SK-N-SH (cell line): ENCODE results near the gene MOBP. TPM values are rescaled to one million over a fixed set of nuclear protein-coding genes. Genes with fewer than 3 reads are reported as not detected.

Experiments
- CTCF ChIA-PET: fragments of 300-600, 350-600 bp; formaldehyde crosslinking; extraction: SDS; loops from one replicate; lab custom pipeline; 2021; lab: Yijun Ruan, JAX
- POLR2A ChIA-PET: fragments of 350-600 bp; sonication (Branson Sonifier 250); formaldehyde crosslinking; extraction: SDS; loops from one replicate; lab custom pipeline; 2020; ENCODE audit warnings: antibody characterized with exemption, inconsistent platforms; lab: Yijun Ruan, JAX
- DNase-seq: peaks from one replicate; pipeline ENCODE4 v3.0.0; 2012
- H2AFZ ChIP-seq: fragments of 200-600 bp; sonication (generic); 2 replicates; pipeline ENCODE4 v1.8.1; 2016; ENCODE audit warnings: antibody characterized with exemption, mild to moderate bottlenecking, low read depth
- H3F3A ChIP-seq: fragments of 200-600 bp; sonication (generic); replicated peaks from 2 replicates; pipeline ENCODE3; 2016; ENCODE audit warnings: antibody characterized with exemption, mild to moderate bottlenecking; ENCODE audit not compliant: insufficient read depth
- H3K27ac ChIP-seq, 2 experiments: fragments of 200-500 bp in 1 of 2; fragments of 200-600 bp in 1 of 2; sonication (Bioruptor generic) in 1 of 2; sonication (generic), shearing (Covaris generic) in 1 of 2; 2 replicates each; pipeline versions ENCODE4 v1.5.1 to v1.6.1; 2014 to 2016; ENCODE audit warnings: low read depth in 2 of 2, inconsistent platforms in 1 of 2, low read length in 1 of 2, mild to moderate bottlenecking in 1 of 2, mixed read lengths in 1 of 2
- H3K27me3 ChIP-seq: fragments of 200-600 bp; sonication (generic), shearing (Covaris generic); 2 replicates; pipeline ENCODE4 v1.6.1; 2016; ENCODE audit warnings: mixed run types; ENCODE audit not compliant: insufficient read depth
- H3K36me3 ChIP-seq, 2 experiments: fragments of 200-500 bp in 1 of 2; fragments of 200-600 bp in 1 of 2; sonication (Bioruptor generic) in 1 of 2; sonication (generic) in 1 of 2; replicated peaks in 1 of 2; 2 replicates each; pipeline versions ENCODE3 to v1.5.1; 2014 to 2016; ENCODE audit warnings: low read length in 1 of 2, mild to moderate bottlenecking in 1 of 2; ENCODE audit not compliant: insufficient read depth in 2 of 2, control insufficient read depth in 1 of 2
- H3K4me1 ChIP-seq, 2 experiments: fragments of 200-500 bp in 1 of 2; fragments of 200-600 bp in 1 of 2; sonication (Bioruptor generic) in 1 of 2; sonication (generic), shearing (Covaris generic) in 1 of 2; 2 replicates each; pipeline versions ENCODE4 v1.5.1 to v1.6.1; 2014 to 2016; ENCODE audit warnings: low read depth in 1 of 2, low read length in 1 of 2, mixed run types in 1 of 2; ENCODE audit not compliant: insufficient read depth in 2 of 2, control insufficient read depth in 1 of 2
- H3K4me2 ChIP-seq: fragments of 200-600 bp; sonication (generic), shearing (Covaris generic); 2 replicates; pipeline ENCODE4 v1.6.1; 2017; ENCODE audit warnings: mixed run types
- H3K4me3 ChIP-seq, 2 experiments: fragments of 200-500 bp in 1 of 2; fragments of 200-600 bp in 1 of 2; sonication (Bioruptor generic) in 1 of 2; sonication (generic), shearing (Covaris generic) in 1 of 2; 2 replicates each; pipeline versions ENCODE4 v1.5.1 to v1.8.1; 2014 to 2016; ENCODE audit warnings: low read depth in 2 of 2, inconsistent platforms in 1 of 2, low read length in 1 of 2, mild to moderate bottlenecking in 1 of 2, mixed read lengths in 1 of 2, moderate library complexity in 1 of 2
- H3K79me2 ChIP-seq: fragments of 200-600 bp; sonication (generic); 2 replicates; pipeline ENCODE4 v1.8.1; 2017; ENCODE audit warnings: mild to moderate bottlenecking; ENCODE audit not compliant: insufficient read depth
- H3K9ac ChIP-seq: fragments of 200-600 bp; sonication (generic); 2 replicates; pipeline ENCODE4 v1.6.1; 2017; ENCODE audit warnings: mixed run types
- H3K9me2 ChIP-seq: fragments of 200-600 bp; sonication (generic); 2 replicates; pipeline ENCODE4 v1.6.1; 2017; ENCODE audit warnings: mixed run types
- H3K9me3 ChIP-seq: fragments of 200-600 bp; sonication (generic); 2 replicates; pipeline ENCODE4 v1.6.1; 2017; ENCODE audit warnings: mixed run types, mild to moderate bottlenecking, moderate library complexity
- H4K20me1 ChIP-seq: fragments of 200-600 bp; sonication (generic); 2 replicates; pipeline ENCODE4 v1.6.1; 2017; ENCODE audit warnings: mild to moderate bottlenecking, mixed run types; ENCODE audit not compliant: insufficient read depth
- CTCF ChIP-seq: fragments of 200-600 bp; sonication (generic); IDR thresholded peaks from 2 replicates; pipeline ENCODE4 v1.6.1; 2017; ENCODE audit warnings: antibody characterized with exemption, mild to moderate bottlenecking, moderate library complexity
- FOSL2 ChIP-seq: IDR thresholded peaks from 2 replicates; pipeline ENCODE4 v1.4.0; 2012; ENCODE audit warnings: low read depth, mild to moderate bottlenecking, moderate library complexity, borderline replicate concordance
- GATA2 ChIP-seq: sonication (generic); formaldehyde crosslinking; IDR thresholded peaks from 2 replicates; pipeline ENCODE4 v1.5.0; 2020; ENCODE audit warnings: mild to moderate bottlenecking, missing genetic modification reagents
- MAX ChIP-seq: IDR thresholded peaks from 2 replicates; pipeline ENCODE4 v1.4.0; 2012; ENCODE audit warnings: low read depth
- NFIC ChIP-seq: IDR thresholded peaks from 2 replicates; pipeline ENCODE4 v1.4.0; 2012; ENCODE audit warnings: borderline replicate concordance
- NRF1 ChIP-seq: IDR thresholded peaks from 2 replicates; pipeline ENCODE4 v1.6.1; 2012; ENCODE audit warnings: low read depth, mild to moderate bottlenecking, low read length
- POLR2AphosphoS5 ChIP-seq: IDR thresholded peaks from 2 replicates; pipeline ENCODE4 v1.6.1; 2012; ENCODE audit warnings: low read depth, low read length
- REST ChIP-seq: IDR thresholded peaks from 2 replicates; pipeline ENCODE4 v1.6.1; 2012; ENCODE audit warnings: mild to moderate bottlenecking, low read depth, low read length, moderate library complexity
- RFX5 ChIP-seq: IDR thresholded peaks from 2 replicates; pipeline ENCODE4 v1.6.1; 2012; ENCODE audit warnings: mild to moderate bottlenecking, improper control_type of control experiment, low read length
- SIN3A ChIP-seq: IDR thresholded peaks from 2 replicates; pipeline ENCODE4 v1.6.1; 2012; ENCODE audit warnings: low read depth, mild to moderate bottlenecking, low read length, moderate library complexity, borderline replicate concordance
- TAF1 ChIP-seq: IDR thresholded peaks from 2 replicates; pipeline ENCODE4 v1.6.1; 2012; ENCODE audit warnings: low read depth, mild to moderate bottlenecking, low read length, moderate library complexity, borderline replicate concordance
- TCF12 ChIP-seq: IDR thresholded peaks from 2 replicates; pipeline ENCODE4 v1.4.0; 2012
- TEAD4 ChIP-seq: IDR thresholded peaks from 2 replicates; pipeline ENCODE4 v1.4.0; 2012; ENCODE audit warnings: mild to moderate bottlenecking, borderline replicate concordance; ENCODE audit not compliant: insufficient read depth
- USF2 ChIP-seq: fragments of 150-350 bp; IDR thresholded peaks from 2 replicates; pipeline ENCODE4 v1.6.1; 2017; ENCODE audit warnings: antibody characterized with exemption, low read length, low read depth, borderline replicate concordance
- ZBTB33 ChIP-seq: IDR thresholded peaks from 2 replicates; pipeline ENCODE4 v1.4.0; 2012; ENCODE audit warnings: low read depth, borderline replicate concordance
- WGBS: methylation state at CpG from one replicate; pipeline ENCODE4 v1.1.6; 2017; ENCODE audit warnings: low lambda C conversion rate; 5-methylcytosine and 5-hydroxymethylcytosine counted together
- polyA plus RNA-seq, 3 experiments: library from polyadenylated mRNA; depleted of rRNA; stranded (reverse); fragments of >200 nt; gene quantifications; 2 replicates each; pipeline ENCODE4 v1.2.3, GENCODE V29; 2012

The MOBP gene
- polyA plus RNA-seq, 1 of the 3 experiments (the other 2 are of a cell fraction) = not detected

- WGBS = 52% methylated on average over 3 of the region's 3 CpGs
- Histone ChIP-seq H3K9ac (no peak overlapping the region), H3K36me3 (no peaks in the 10 kb centered on the region), H3K9me3 (no peaks in the 10 kb centered on the region), H3K27me3 (no peaks in the 10 kb centered on the region), H3K27ac (no peak overlapping the region), H3K9me2 (no peaks in the 10 kb centered on the region), H3K79me2 (no peaks in the 10 kb centered on the region), H4K20me1 (no peaks in the 10 kb centered on the region), H3F3A (no peaks in the 10 kb centered on the region), H3K4me2 (no peak overlapping the region), H3K4me3 (no peak overlapping the region), H2AFZ (no peak overlapping the region), H3K4me1 (no peaks in the 10 kb centered on the region; a peak in 1 of 4 replicates)
- TF ChIP-seq CTCF = no peak
- TF ChIP-seq RFX5 = no peak
- no peak for TF ChIP-seq FOSL2
- no peak for TF ChIP-seq TEAD4
- no peak for TF ChIP-seq SIN3A
- TF ChIP-seq POLR2AphosphoS5 = no peak
- no peak for TF ChIP-seq MAX
- no peak for TF ChIP-seq TCF12
- no peak for TF ChIP-seq GATA2 (CRISPR knock-in tag)
- no peak for TF ChIP-seq NRF1
- TF ChIP-seq TAF1 = no peak
- TF ChIP-seq NFIC = no peak
- TF ChIP-seq REST = no peak
- TF ChIP-seq ZBTB33 = no peak
- no peak for TF ChIP-seq USF2
- ChIA-PET POLR2A (no interaction called here), CTCF (interaction anchor here (0.8 to 5.6 kb wide), 21 partner anchors 9 to 785 kb away, joined by 3 to 49 read pairs (median 3); no protein-coding TSS in a partner anchor)
- no peak for DNase-seq
These were observed 74.0 kb downstream of the MOBP start for GRCh38 chr3:39541442-39541841.
